HG03159 (cell line): ENCODE results near the gene TSPAN32.

ENCODE experiments used
- ATAC-seq: cut with Tn5 transposase; IDR thresholded peaks from one replicate; pipeline ENCODE4 v1.9.1; 2021; ENCODE audit warnings: mild to moderate bottlenecking, moderate library complexity; ENCODE audit not compliant: unreplicated experiment

Gene TSPAN32

GRCh38 chr11:2266586-2267305, 35.1 kb upstream of the TSPAN32 start:
- no peak for ATAC-seq

DNA sequence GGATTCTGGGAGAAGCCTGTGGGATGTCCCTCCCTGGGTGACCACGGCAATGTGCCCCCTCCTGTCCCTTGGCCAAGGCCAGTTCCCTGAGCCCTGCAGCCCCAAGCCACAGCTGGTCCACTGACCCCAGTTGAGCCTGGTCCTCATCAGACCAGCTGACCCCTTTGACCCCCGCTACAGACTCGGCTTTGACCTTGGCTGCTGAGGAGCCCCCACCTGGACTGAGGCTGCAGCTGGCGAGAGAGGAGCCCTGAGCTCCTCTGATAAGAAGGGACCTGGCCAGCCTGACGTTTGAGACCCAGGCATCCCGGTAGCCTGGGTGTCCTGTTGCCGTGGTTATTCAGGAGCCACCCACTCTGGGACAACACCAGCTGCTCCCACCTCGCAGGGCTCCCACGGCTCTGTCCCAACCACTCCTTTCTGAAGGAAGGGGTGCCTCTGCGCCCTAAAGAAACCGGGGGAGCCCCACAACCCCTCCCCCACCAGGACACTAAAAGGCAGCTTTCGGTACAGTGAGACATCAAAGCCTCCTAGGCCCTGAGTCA, 34.4 kb upstream of the TSPAN32 start:
- no peak for ATAC-seq

DNA sequence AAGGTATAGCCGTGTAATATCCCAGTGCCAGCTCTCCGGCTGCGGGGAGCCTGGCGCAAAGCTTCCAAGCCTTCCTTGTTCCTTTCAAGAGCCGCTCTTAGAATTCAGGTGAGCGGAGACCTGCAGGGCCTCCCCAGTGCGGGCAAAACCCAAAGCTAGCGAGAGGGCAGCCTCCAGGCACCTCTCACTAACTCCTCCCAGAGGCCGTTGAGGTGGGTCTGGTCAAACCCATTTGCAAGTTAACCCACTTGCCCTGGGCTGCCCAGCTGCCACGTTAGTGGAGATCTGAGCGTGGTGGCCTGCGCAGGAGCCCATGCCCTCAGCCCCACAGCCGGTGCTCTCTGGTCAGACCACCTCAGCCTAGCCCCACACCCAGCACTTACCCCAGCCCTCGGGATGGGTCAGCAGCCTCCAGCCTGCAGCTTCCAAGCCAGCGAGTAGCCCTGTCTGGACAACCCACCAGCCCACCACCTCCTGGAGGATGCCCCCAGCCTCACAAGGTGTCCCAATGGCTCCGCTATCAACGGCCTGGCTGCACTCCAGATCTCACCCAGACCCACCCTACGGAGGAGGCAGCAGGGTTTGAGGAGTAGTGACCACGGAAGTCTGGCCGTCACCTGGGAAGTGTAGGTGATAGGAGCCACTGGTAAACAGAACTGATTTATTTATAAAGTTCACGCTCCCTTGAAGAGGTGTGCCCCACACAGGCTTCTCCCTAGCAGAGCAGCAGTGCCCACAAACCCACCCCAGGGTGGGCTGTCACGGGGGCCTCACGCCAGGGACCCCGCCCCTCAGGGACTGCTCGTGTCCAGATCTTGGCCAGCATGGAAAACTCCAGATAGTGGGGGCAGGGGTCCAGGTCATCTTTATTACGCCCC, 33.7 kb upstream of the TSPAN32 start:
- no peak for ATAC-seq

GRCh38 chr11:2268729-2269600, 32.8 kb upstream of the TSPAN32 start:
- no peak for ATAC-seq

DNA sequence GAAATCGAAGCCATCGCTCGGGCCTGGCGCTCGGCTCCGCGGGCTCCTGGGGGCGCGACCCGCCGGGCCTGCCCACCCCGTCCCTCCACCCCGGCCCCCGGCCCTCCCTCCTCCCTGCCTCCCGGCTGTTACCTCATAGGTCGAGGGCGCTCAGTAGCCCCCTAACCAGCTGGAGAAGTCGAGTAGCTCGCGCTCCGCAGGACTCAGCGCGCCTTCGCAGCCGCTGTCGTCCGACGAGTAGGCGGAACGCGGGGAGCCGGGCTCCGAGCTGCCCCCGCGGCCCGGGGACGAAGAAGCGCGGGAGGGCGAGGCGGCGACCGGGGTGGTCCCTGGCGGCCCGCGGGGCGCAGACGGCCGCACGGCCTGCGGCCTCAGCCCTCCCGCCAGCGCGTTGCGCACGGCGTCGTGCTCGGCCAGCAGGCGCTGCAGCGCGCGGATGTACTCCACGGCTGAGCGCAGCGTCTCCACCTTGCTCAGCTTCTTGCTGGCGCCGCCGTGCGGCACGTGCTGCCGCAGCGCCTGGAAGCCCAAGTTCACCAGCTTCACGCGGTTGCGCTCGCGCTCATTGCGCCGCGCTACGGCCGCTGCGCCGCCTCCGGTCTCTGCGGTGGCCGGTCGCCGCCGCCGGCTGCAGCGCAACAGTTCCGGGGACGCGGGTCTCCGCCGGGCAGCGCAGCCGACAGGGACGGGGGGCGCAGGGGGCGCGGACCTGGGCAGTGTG, 32.1 kb upstream of the TSPAN32 start:
- ATAC-seq, result no peak

DNA sequence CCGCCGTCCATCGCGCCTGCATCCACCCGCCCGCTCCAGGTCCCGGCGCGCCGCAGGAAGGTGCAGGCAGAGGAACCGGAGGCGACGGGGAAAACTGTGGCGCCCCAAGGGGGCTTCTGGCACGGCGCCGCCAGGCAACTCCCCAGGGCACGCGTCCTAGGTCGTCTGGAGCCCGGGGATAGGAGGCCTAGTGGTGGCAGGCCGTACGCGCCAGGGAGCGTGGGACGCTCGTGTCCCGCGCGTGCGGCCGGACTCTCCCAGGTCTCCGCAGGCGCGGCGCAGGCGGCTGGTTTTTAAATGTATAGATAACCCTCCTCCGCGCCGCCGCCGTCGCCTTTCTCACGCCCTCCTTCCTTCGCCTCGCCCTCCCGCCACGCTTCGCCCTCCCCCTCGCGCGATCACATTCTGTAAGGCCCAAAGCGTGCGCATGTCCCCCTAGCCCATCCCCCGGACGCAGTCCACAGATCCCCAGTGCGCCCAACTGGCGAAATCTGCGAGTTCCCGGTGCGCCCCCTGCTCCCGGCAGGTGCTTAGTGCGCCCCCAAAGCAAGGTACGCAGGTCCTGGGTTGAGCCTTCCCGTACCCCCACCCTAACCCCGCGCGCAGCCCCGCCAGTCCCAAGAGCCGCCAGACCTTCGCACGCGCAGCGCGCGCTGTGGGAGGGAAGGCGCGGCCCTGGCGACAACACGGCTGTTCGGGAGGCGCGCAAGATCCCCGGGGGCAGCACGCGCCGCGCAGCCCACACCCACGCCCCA, 31.3 kb upstream of the TSPAN32 start, which contains the start of gene ASCL2:
TSS of gene ASCL2 (minus strand) at position 267 of the 755 bp plus-strand sequence. CDS start at position 11, 256 bp downstream.
- no peak for ATAC-seq

DNA sequence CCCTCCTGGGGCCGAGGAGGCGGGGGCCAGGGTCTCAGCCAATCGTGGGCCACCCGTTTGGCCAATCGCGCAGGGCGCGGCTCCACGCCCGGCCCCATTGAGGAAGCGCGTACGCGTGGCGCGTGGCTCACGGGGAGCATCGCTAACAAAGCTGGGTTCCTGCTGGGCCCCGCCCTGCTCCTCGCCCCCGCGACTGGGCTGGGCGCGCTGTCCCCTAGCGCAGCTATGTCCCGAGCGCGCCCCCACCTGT, 30.8 kb upstream of the TSPAN32 start:
- ATAC-seq, result no peak

DNA sequence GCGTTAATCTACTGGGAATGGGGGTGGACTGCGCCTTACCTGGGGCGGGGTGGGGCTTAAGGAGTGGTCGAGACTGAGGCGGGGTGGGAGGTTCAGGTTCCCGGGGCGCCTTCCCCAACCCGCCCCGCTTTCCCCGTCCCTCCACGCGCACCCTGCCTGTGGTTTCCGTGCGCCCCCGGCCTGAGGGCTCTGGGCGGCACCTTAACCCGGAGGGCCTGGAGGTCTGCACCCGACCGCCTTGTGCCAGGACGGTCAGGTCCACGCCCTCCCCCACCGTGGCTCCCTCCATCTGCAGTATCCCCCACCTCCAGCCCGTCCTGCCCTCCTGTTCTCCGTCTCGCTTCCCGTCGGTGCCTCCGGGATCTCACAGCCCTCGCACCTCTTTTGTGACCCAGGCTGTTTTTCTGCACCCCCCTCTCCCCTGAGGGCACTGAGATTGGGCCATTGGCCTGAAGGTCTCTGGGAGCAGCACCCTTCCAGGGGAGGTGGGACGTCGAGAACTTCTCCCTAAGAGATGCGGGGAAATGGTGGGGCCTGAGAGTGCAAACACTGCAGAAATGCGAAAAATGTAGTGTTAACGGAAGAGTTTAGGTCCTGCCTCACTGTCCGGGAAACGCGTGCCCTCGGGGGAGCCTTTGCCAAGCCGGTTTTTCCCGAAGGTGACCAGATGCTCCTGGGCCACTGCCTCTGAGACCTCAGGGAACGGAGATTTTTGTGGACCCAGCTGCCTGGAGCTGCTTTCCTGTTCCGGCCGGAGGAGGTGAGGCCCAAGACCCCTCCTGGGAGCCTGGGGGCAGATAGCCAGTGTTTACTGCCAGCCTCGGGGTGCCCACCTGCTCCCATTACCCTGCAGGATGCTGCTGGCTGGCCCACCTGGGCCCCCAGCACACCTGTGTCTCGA, 30.2 kb upstream of the TSPAN32 start:
- ATAC-seq, result no peak

DNA sequence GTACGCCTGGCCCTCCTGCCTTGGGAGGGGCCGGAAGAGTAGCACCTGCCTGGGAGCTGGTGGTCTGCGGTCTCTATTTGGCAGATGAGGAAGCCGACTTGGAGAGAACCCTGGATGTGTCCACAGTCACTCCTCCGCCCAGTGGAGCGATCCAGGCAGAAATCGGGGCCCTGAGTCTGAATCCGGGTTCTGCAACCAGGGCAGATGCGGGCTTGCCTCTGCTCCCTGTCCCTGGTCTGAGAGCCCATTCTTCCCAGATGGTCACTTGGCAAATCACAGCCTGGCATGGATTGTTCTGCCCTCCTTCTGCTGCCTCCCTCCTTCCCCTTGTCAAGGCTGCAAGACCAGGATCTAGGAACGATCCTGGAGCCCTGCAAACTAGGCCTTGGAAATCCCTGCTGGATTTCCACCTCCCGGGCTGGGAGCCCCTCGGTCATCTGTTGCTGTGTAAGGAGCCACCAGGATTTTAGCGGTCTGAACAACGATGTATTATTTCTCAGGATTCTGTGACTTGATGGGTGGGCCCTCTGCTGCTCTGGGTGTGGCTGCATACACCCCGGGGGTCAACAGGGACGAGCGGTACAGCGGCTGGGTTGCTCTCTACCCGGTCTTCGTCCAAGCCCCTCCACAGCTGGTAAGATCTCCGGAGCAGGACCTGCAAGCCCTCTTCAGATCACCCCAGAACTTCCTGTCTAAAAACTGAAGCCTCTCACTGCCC, 29.4 kb upstream of the TSPAN32 start:
- ATAC-seq, result no peak

- ATAC-seq, result no peak
Observed at GRCh38 chr11:2272946-2273280, 28.9 kb upstream of the TSPAN32 start.

DNA sequence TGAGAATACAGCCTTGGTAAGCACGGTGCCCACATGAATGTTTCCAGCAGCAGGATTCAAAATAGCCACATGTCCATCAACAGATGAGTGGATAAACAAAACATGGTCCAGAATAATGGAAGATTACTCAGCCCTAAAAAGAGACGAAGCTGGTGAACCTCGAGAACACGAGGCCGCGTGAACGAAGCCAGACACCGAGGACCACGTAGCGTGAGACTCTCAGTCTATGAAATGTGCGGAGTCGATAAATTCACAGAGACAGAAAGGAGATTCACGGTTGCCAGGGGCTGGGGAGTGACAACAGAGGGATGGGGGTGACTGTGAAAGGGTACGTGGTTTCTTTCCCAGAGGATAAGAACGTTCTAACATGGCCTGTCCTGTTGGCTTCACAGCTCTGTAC, 28.5 kb upstream of the TSPAN32 start:
- no peak for ATAC-seq

DNA sequence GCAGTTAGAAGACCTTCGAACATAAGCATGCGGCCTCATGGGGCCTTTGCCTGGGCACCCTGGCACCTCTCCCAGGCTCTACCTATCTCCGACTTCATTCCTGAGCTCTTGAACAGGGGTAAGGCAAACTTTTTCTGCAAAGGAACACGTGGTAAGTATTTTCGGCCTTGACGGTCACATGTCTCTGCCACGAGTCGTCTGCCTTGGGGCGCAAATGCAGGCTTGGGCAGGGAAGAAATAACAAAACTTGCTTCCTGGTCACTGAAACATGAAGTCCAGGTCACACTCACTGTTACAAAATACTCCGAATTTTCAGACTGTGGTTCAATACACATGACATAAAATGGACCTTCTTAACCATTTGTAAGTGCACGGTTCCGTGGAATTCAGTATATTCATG, 28.0 kb upstream of the TSPAN32 start:
- ATAC-seq, result no peak

DNA sequence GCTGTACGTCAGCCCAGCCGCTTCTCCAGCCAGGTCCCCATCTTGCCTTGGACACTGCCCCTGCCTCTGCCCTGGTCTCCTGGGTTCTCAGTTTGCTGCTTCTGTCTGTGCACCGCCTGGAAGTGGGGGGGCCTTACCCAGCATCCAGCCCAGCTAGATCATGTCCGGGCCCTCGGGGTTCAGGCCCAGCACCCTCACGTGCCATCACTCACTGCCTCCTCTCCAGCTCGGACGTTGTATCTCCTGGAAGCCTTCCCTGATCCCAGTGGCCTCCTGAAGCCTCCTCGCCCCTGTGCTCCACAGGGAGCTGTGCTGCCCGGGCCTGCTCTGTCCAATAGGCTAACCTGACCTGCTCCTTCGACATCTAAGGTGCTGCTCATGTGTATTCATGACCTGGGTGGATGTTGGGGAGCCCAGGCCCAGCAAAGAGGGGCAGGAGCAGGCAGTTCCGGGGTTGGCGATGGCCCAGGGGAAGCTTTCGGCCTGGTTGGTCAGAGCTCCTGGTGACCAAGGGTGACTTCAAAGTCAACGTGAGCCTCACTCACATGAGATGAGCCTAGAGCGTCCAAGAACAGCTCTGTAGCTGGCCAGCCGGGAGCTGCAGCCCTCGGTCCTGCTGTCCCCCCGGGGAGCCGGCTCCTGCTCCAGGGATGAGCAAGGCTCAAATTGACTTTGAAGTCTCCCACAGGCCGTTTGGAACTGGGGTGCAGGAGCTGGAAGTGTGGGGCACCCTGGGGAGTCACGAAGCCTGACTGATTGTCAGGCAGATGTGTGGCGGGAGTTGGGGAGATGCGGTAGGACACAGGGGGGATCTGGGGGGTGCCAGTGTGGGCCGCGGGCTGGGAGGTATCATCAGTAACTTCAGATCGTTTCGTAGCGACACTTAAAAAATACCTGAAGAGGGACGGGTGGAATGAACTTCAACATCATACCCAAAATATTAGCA, 26.2 kb upstream of the TSPAN32 start:
- no peak for ATAC-seq

DNA sequence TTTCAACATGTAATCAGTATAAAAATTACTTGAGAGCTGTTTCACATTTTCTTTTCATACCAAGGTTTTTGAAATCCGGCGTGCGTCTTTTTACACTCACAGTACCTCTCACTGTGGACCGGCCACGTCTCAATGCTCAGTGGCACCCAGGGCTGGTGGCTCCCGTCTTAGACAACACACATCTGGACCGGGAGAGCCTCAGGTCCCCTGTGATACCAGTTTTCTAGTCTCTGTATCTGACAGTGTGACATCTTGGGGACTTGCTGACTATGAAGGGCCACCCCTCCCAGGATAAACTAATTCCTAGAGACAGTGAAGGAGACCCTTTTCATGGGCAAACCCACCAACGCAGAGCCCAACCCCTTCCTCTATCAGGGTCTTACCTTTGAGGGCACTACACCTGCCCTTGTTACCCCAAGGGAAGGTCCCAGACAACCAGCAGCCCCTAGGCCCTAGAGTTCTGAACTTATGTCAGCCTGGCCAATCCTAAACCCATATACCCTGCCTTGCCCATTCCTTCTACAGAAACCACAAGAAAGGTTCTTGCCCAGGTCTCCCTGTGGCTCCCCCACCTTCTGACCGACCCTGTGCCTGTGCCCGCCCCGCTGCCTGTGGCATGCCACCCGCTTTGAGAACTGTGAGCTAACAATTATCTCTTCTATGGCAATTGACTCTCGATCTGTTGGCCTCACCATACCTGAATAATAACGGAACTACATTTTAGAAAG, 25.4 kb upstream of the TSPAN32 start:
- ATAC-seq, result no peak

DNA sequence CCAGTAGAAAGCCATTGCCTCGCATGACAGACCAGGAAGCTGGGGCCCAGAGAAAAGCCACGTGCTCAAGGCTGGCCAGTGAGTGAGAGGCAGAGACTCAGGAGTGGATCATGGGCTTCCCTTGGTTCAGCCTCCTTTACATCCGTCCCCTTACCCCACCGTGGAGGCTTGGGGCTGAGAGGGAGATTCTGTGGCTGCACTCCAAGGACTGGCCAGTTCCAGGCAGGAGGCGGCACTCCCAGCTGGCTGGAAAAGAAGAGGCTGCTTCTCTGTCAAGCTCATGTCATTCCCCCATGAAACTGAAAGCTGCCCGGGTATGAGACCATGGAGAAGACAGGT, 24.8 kb upstream of the TSPAN32 start:
- no peak for ATAC-seq

- no peak for ATAC-seq
Observed at GRCh38 chr11:2277933-2278523, 23.8 kb upstream of the TSPAN32 start.
